K562 (cell line): ENCODE results near the gene GZMM. TPM values are rescaled to one million over a fixed set of nuclear protein-coding genes. Genes with fewer than 3 reads are reported as not detected.
A peak's percentile ranks its signal among the peaks of the same experiment; 100 is the strongest.

ENCODE experiments used
- ARID4B ChIP-seq: sonication (generic); formaldehyde crosslinking; IDR thresholded peaks from 2 replicates; pipeline ENCODE4 v1.8.0; 2022; ENCODE audit warnings: mild to moderate bottlenecking, missing genetic modification reagents
- ATF1 ChIP-seq, 2 experiments: fragments of 450-650 bp in 1 of 2; IDR thresholded peaks; 2 replicates each; pipeline ENCODE4 v1.6.1; 2016; ENCODE audit warnings: missing compliant biosample characterization in 1 of 2, missing genetic modification characterization in 1 of 2
- CREB3L1 ChIP-seq: fragments of 450-650 bp; IDR thresholded peaks from 2 replicates; pipeline ENCODE4 v1.6.1; 2014; ENCODE audit warnings: low read depth, mild to moderate bottlenecking, moderate library complexity, borderline replicate concordance
- FOXA3 ChIP-seq, 2 experiments: fragments of 450-650 bp in 1 of 2; sonication (generic) in 1 of 2; formaldehyde crosslinking; IDR thresholded peaks in 1 of 2; conservative IDR thresholded peaks in 1 of 2; 2 replicates each; pipeline versions ENCODE4 v1.4.0 to v1.8.0; 2020 to 2022; ENCODE audit warnings: mild to moderate bottlenecking in 2 of 2, missing genetic modification reagents in 1 of 2
- HDAC1 ChIP-seq, 2 experiments: fragments of 450-650 bp; IDR thresholded peaks; 2 replicates each; pipeline ENCODE4 v1.6.1; 2016 to 2017; ENCODE audit warnings: inconsistent platforms in 1 of 2, mild to moderate bottlenecking in 1 of 2, moderate library complexity in 1 of 2
- KAT7 ChIP-seq: sonication (generic); formaldehyde crosslinking; IDR thresholded peaks from 2 replicates; pipeline ENCODE4 v1.8.0; 2022; ENCODE audit warnings: missing genetic modification reagents, mild to moderate bottlenecking, borderline replicate concordance
- L3MBTL2 ChIP-seq: fragments of 450-650 bp; IDR thresholded peaks from 2 replicates; pipeline ENCODE4 v1.6.1; 2016; ENCODE audit warnings: mild to moderate bottlenecking, moderate library complexity
- MEF2A ChIP-seq: IDR thresholded peaks from 2 replicates; pipeline ENCODE4 v1.6.1; 2011; ENCODE audit warnings: low read depth, mild to moderate bottlenecking, low read length, moderate library complexity; ENCODE audit not compliant: control insufficient read depth
- MTA3 ChIP-seq: fragments of 450-650 bp; formaldehyde crosslinking; IDR thresholded peaks from 2 replicates; pipeline ENCODE4 v1.6.1; 2017; ENCODE audit warnings: mild to moderate bottlenecking, borderline replicate concordance
- MYC ChIP-seq, 2 experiments: fragments of 250-450 bp in 1 of 2; sonication (Bioruptor Pico) in 1 of 2; IDR thresholded peaks; 2 replicates each; pipeline versions ENCODE4 v1.5.1 to v1.6.1; 2012 to 2021; ENCODE audit warnings: low read depth in 2 of 2, borderline replicate concordance in 1 of 2, improper control_type of control experiment in 1 of 2, low read length in 1 of 2, mild to moderate bottlenecking in 1 of 2, moderate library complexity in 1 of 2
- NFIC ChIP-seq: fragments of 450-650 bp; IDR thresholded peaks from 2 replicates; pipeline ENCODE4 v1.6.1; 2017; ENCODE audit warnings: mild to moderate bottlenecking, inconsistent platforms
- PHF8 ChIP-seq: fragments of 200-600 bp; sonication (generic); IDR thresholded peaks from 2 replicates; pipeline ENCODE4 v1.6.1; 2012; ENCODE audit warnings: mixed run types, mild to moderate bottlenecking, inconsistent platforms, low read length, moderate library complexity, borderline replicate concordance
- SAP30 ChIP-seq: fragments of 200-600 bp; sonication (generic); IDR thresholded peaks from 2 replicates; pipeline ENCODE4 v1.6.1; 2012; ENCODE audit warnings: borderline replicate concordance, low read depth, mild to moderate bottlenecking, moderate library complexity, low read length, control low read depth, inconsistent platforms; ENCODE audit not compliant: insufficient read depth, poor library complexity, severe bottlenecking
- SMARCE1 ChIP-seq: fragments of 450-650 bp; IDR thresholded peaks from 2 replicates; pipeline ENCODE4 v1.7.1; 2016; ENCODE audit warnings: mild to moderate bottlenecking
- ZKSCAN3 ChIP-seq: fragments of 250-450 bp; sonication (Bioruptor Pico); IDR thresholded peaks from 2 replicates; pipeline ENCODE4 v1.4.0; 2020
- ZNF766 ChIP-seq: fragments of 200-800 bp; sonication (Bioruptor generic); conservative IDR thresholded peaks from 2 replicates; pipeline ENCODE4 v1.6.1; 2016; ENCODE audit warnings: missing genetic modification characterization, missing compliant biosample characterization
- polyA plus RNA-seq, 8 experiments: library from polyadenylated mRNA; depleted of rRNA in 4 of 8; stranded (reverse) in 5 of 8; unstranded in 3 of 8; fragments of >200 nt; fragmentation: Nextera tagmentation in 2 of 8; fragmentation: Illumina TruSeq in 1 of 8; extraction: Ambion mirVana in 2 of 8; extraction: Trizol in 1 of 8; gene quantifications; 2 replicates each; pipeline versions ENCODE4 v1.2.1 to v1.2.3, GENCODE V29; 2011 to 2014; ENCODE audit warnings: inconsistent platforms in 1 of 8, missing spikeins in 1 of 8
- total RNA-seq, 7 experiments: library from RNA; depleted of rRNA in 6 of 7; stranded (reverse); fragments of >200 nt in 6 of 7; fragmentation: Illumina TruSeq in 2 of 7; extraction: Trizol in 2 of 7; gene quantifications; 2 replicates each; pipeline versions ENCODE4 v1.2.1 to v1.2.3, GENCODE V29; 2011 to 2021; ENCODE audit warnings: low replicate concordance in 1 of 7
- TF ChIP-seq, protein P1 (sequence below), 2 experiments: IDR thresholded peaks; 2 replicates each; pipeline ENCODE4 v1.6.1; 2011; ENCODE audit warnings: borderline replicate concordance in 1 of 2, control low read depth in 1 of 2, low read depth in 1 of 2, low read length in 1 of 2, mild to moderate bottlenecking in 1 of 2, mixed read lengths in 1 of 2, moderate library complexity in 1 of 2; ENCODE audit not compliant: insufficient read depth in 1 of 2, insufficient read length in 1 of 2, poor library complexity in 1 of 2, severe bottlenecking in 1 of 2; ENCODE audit errors: extremely low read depth in 1 of 2

The GZMM gene
- total and polyA plus RNA-seq, 9 of the 15 experiments (the other 6 are each of a cell fraction or from before 2014, with no cell fraction given) = 0.08 to 2.6 (median 0.70) TPM; not detected in 2

- TF ChIP-seq KAT7 (CRISPR knock-in tag) (peak; percentile 59; the same call in 1 of the 2 replicates), FOXA3 (CRISPR knock-in tag; conservative IDR thresholded peaks at IDR 0.05 in 1 of 2, IDR thresholded peaks at IDR 0.05 in 1 of 2) (0 out of 4 replicates have a peak, but pooled peaks of 1 of the 2 experiments have one; percentile 4), ATF1 (CRISPR knock-in tag; IDR thresholded peaks at IDR 0.05) (no peak), ATF1 (tag; IDR thresholded peaks at IDR 0.05) (peak; percentile 73), ZKSCAN3 (no peak), HDAC1 (IDR thresholded peaks at IDR 0.05) (peak in 1 of 2 experiments; percentile 52; a peak in 1 of 4 replicates), ZNF766 (CRISPR knock-in tag) (0 out of 2 replicates have a peak, but pooled peaks have one; percentile 36), SAP30 (peak; percentile 48), ARID4B (peak; percentile 63), MTA3 (peak; percentile 46; the same call in 1 of the 2 replicates), MEF2A (no peak), CREB3L1 (0 out of 2 replicates have a peak, but pooled peaks have one; percentile 20), NFIC (peak; percentile 50; the same call in 1 of the 2 replicates), MYC (IDR thresholded peaks at IDR 0.05; ENCODE audit: low read depth, low read length) (peak; percentile 45), MYC (CRISPR knock-in tag; IDR thresholded peaks at IDR 0.05; ENCODE audit: borderline replicate concordance, low read depth) (no peak), L3MBTL2 (peak; percentile 64), SMARCE1 (0 out of 2 replicates have a peak, but pooled peaks have one; percentile 20), PHF8 (peak; percentile 7; the same call in 1 of the 2 replicates)
- TF ChIP-seq, protein P1, sequence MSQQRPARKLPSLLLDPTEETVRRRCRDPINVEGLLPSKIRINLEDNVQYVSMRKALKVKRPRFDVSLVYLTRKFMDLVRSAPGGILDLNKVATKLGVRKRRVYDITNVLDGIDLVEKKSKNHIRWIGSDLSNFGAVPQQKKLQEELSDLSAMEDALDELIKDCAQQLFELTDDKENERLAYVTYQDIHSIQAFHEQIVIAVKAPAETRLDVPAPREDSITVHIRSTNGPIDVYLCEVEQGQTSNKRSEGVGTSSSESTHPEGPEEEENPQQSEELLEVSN (IDR thresholded peaks at IDR 0.05; ENCODE audit: borderline replicate concordance in 1 of 2, extremely low read depth in 1 of 2, insufficient read depth in 1 of 2, insufficient read length in 1 of 2, low read depth in 1 of 2, low read length in 1 of 2, poor library complexity in 1 of 2, severe bottlenecking in 1 of 2) = peak in 1 of 2 experiments; percentile 55
Observed at GRCh38 chr19:532561-533363, 11.1 kb upstream of the GZMM start (continued).
